ENCODE data around the gene COMT. TPM values are rescaled to one million over a fixed set of nuclear protein-coding genes. Genes with fewer than 3 reads are reported as not detected.

Gene COMT
- total and polyA plus RNA-seq, 9 of the 15 experiments (the other 6 are each of a cell fraction or from before 2014, with no cell fraction given), result 12.5 to 351 (median 155) TPM

GRCh38 chr22:20016734-20017621, 75.4 kb downstream of the COMT start, which contains the start of gene ARVCF (continued):
- TF ChIP-seq CTCFL (IDR thresholded peaks at IDR 0.05; ENCODE audit: borderline replicate concordance, insufficient read depth, low read depth, low read length, poor library complexity, severe bottlenecking) (no peak), TSC22D4 (tag; IDR thresholded peaks at IDR 0.05) (no peak), DDX20 (tag; IDR thresholded peaks at IDR 0.05; ENCODE audit: low read depth) (no peak), C11orf30 (IDR thresholded peaks at IDR 0.05; ENCODE audit: low read depth) (no peak), ZNF384 (IDR thresholded peaks at IDR 0.05; ENCODE audit: low read depth, low read length) (peak; percentile 32), NFE2L1 (tag; IDR thresholded peaks at IDR 0.05; ENCODE audit: borderline replicate concordance, low read depth) (no peak), L3MBTL2 (IDR thresholded peaks at IDR 0.05) (no peak), ZNF146 (CRISPR knock-in tag; IDR thresholded peaks at IDR 0.05; ENCODE audit: unreplicated experiment) (no peak), AFF4 (CRISPR knock-in tag; IDR thresholded peaks at IDR 0.05) (no peak), CBX8 (IDR thresholded peaks at IDR 0.05; ENCODE audit: borderline replicate concordance, extremely low read depth, low read depth, low read length, poor library complexity, severe bottlenecking) (no peak), HMBOX1 (IDR thresholded peaks at IDR 0.05) (no peak), HCFC1 (IDR thresholded peaks at IDR 0.05; ENCODE audit: low read depth, low read length) (peak; percentile 56), NR2C2 (CRISPR knock-in tag; IDR thresholded peaks at IDR 0.05) (no peak), NR2C2 (tag; IDR thresholded peaks at IDR 0.05) (no peak), PTRF (tag; IDR thresholded peaks at IDR 0.05) (no peak), U2AF2 (optimal IDR thresholded peaks at IDR 0.05; ENCODE audit: low read depth, low read length) (no peak), RNF2 (IDR thresholded peaks at IDR 0.05) (no peak), NR3C1 (CRISPR knock-in tag; IDR thresholded peaks at IDR 0.05) (no peak), ZNF121 (CRISPR knock-in tag; conservative IDR thresholded peaks at IDR 0.05) (no peak), ZFX (CRISPR knock-in tag; IDR thresholded peaks at IDR 0.05) (no peak), ELF2 (CRISPR knock-in tag; IDR thresholded peaks at IDR 0.05) (no peak), EWSR1 (IDR thresholded peaks at IDR 0.05; ENCODE audit: borderline replicate concordance, low read depth, partially characterized antibody) (no peak)
